ENCODE results near the gene ARNT2. TPM values are rescaled to one million over a fixed set of nuclear protein-coding genes. Genes with fewer than 3 reads are reported as not detected.

ARNT2 gene
- total and polyA plus RNA-seq, 8 donors = 0.58 to 27.4 (median 1.6) TPM

GRCh38 chr15:80609512-80609946 is 205.3 kb downstream of the ARNT2 start:
- Histone ChIP-seq H3K36me3 (no peaks in the 10 kb centered on the region), H3K9me3 (no peaks in the 10 kb centered on the region), H3K4me3 (no peak overlapping the region), H3K4me1 (peaks cover 0 to 11% (median 0%) of the 10 kb centered on the region in 4 donors), H3K27ac (no peak overlapping the region), H3K27me3 (no peaks in the 10 kb centered on the region)
- intact Hi-C loops (cut with DNase I; ENCODE audit: low total_unique reads) = no loop called here
- TF ChIP-seq CTCF (IDR thresholded peaks at IDR 0.05) (no peak), POLR2AphosphoS5 (IDR thresholded peaks at IDR 0.05) (no peak), EP300 (IDR thresholded peaks at IDR 0.05) (no peak), POLR2A (IDR thresholded peaks at IDR 0.05) (no peak)
- DNase-seq = no peak
- 44 to 71% (median 67%) methylated on average over 4 of the region's 4 CpGs for WGBS, 5 donors

GRCh38 chr15:80611543-80612080 is 207.4 kb downstream of the ARNT2 start:
- Histone ChIP-seq H3K9me3 (no peaks in the 10 kb centered on the region), H3K4me3 (no peak overlapping the region), H3K27ac (no peak overlapping the region), H3K36me3 (no peaks in the 10 kb centered on the region), H3K4me1 (peaks cover 9 to 21% (median 12%) of the 10 kb centered on the region in 4 donors), H3K27me3 (no peaks in the 10 kb centered on the region)
- no peak for DNase-seq
- TF ChIP-seq POLR2A (IDR thresholded peaks at IDR 0.05) (no peak), CTCF (IDR thresholded peaks at IDR 0.05) (no peak), POLR2AphosphoS5 (IDR thresholded peaks at IDR 0.05) (no peak), EP300 (IDR thresholded peaks at IDR 0.05) (no peak)
- intact Hi-C loops (cut with DNase I; ENCODE audit: low total_unique reads) = no loop called here
- WGBS, 5 donors = 81 to 89% (median 87%) methylated on average over 6 to 7 of the region's 7 CpGs

GRCh38 chr15:80612118-80612823 is 208.1 kb downstream of the ARNT2 start:
- 75 to 86% (median 80%) methylated on average over 7 of the region's 7 CpGs for WGBS, 5 donors
- Histone ChIP-seq H3K27me3 (no peaks in the 10 kb centered on the region), H3K36me3 (no peaks in the 10 kb centered on the region), H3K9me3 (no peaks in the 10 kb centered on the region), H3K4me1 (peaks cover 9 to 18% (median 13%) of the 10 kb centered on the region in 4 donors), H3K27ac (no peak overlapping the region), H3K4me3 (no peak overlapping the region)
- intact Hi-C loops (cut with DNase I; ENCODE audit: low total_unique reads) = no loop called here
- TF ChIP-seq CTCF (IDR thresholded peaks at IDR 0.05) (no peak), EP300 (IDR thresholded peaks at IDR 0.05) (no peak), POLR2A (IDR thresholded peaks at IDR 0.05) (no peak), POLR2AphosphoS5 (IDR thresholded peaks at IDR 0.05) (no peak)
- no peak for DNase-seq

GRCh38 chr15:80613762-80614365 is 209.7 kb downstream of the ARNT2 start:
- no peak overlapping the region for H3K27ac ChIP-seq
- H3K36me3 ChIP-seq = no peaks in the 10 kb centered on the region
- H3K9me3 ChIP-seq = no peaks in the 10 kb centered on the region
- intact Hi-C loops (cut with DNase I; ENCODE audit: low total_unique reads) = no loop called here
- WGBS, 5 donors = 86 to 92% (median 88%) methylated on average over 10 of the region's 10 CpGs
- H3K27me3 ChIP-seq = no peaks in the 10 kb centered on the region
- no peak for DNase-seq
- H3K4me1 ChIP-seq = peaks cover 9 to 15% (median 10%) of the 10 kb centered on the region in 4 donors
- H3K4me3 ChIP-seq = no peak overlapping the region
- TF ChIP-seq POLR2AphosphoS5 (IDR thresholded peaks at IDR 0.05) (no peak), CTCF (IDR thresholded peaks at IDR 0.05) (no peak), EP300 (IDR thresholded peaks at IDR 0.05) (no peak), POLR2A (IDR thresholded peaks at IDR 0.05) (no peak)
